ENCODE results near the gene PDLIM7.

Gene PDLIM7

GRCh38 chr5:177437623-177438022 lies 59.8 kb downstream of the PDLIM7 start:
- DNase-seq (ENCODE audit: low read depth): no peak

DNA sequence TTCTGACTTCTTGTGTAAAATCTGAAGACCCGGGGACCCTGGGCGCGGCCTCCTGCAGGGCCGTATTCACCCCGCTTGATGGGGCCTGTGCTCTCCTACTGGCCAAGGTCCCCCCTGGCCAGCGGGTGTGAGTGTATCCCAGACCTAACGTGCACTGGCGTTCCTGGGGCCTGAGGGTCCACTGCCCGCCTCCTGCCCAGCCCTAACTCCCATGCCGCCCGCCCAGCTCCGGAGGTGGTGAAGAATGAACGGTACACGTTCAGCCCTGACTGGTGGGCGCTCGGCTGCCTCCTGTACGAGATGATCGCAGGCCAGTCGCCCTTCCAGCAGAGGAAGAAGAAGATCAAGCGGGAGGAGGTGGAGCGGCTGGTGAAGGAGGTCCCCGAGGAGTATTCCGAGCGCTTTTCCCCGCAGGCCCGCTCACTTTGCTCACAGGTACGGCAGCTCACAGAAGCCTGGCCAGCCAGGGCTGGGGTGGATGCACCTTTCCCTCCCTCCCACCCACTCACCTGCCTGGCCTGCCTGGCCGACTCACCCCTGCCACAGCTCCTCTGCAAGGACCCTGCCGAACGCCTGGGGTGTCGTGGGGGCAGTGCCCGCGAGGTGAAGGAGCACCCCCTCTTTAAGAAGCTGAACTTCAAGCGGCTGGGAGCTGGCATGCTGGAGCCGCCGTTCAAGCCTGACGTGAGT lies 61.4 kb downstream of the PDLIM7 start:
- no peak for DNase-seq (ENCODE audit: low read depth)
- no peak overlapping the region for H3K4me3 ChIP-seq (ENCODE audit: low read length)
- no peak for TF ChIP-seq CTCF (conservative IDR thresholded peaks at IDR 0.05; ENCODE audit: low read depth, low read length)

More at GRCh38 chr5:177437623-177438022, 59.8 kb downstream of the PDLIM7 start:
- no peak overlapping the region for H3K4me3 ChIP-seq (ENCODE audit: low read length)
- TF ChIP-seq CTCF (conservative IDR thresholded peaks at IDR 0.05; ENCODE audit: low read depth, low read length): no peak

GRCh38 chr5:177434942-177435738 lies 62.3 kb downstream of the PDLIM7 start:
- no peak for TF ChIP-seq CTCF (conservative IDR thresholded peaks at IDR 0.05; ENCODE audit: low read depth, low read length)
- no peak for DNase-seq (ENCODE audit: low read depth)
- no peak overlapping the region for H3K4me3 ChIP-seq (ENCODE audit: low read length)

GRCh38 chr5:177434437-177434836 lies 63.0 kb downstream of the PDLIM7 start:
- H3K4me3 ChIP-seq (ENCODE audit: low read length): no peak overlapping the region
- no peak for DNase-seq (ENCODE audit: low read depth)
- TF ChIP-seq CTCF (conservative IDR thresholded peaks at IDR 0.05; ENCODE audit: low read depth, low read length): no peak

DNA sequence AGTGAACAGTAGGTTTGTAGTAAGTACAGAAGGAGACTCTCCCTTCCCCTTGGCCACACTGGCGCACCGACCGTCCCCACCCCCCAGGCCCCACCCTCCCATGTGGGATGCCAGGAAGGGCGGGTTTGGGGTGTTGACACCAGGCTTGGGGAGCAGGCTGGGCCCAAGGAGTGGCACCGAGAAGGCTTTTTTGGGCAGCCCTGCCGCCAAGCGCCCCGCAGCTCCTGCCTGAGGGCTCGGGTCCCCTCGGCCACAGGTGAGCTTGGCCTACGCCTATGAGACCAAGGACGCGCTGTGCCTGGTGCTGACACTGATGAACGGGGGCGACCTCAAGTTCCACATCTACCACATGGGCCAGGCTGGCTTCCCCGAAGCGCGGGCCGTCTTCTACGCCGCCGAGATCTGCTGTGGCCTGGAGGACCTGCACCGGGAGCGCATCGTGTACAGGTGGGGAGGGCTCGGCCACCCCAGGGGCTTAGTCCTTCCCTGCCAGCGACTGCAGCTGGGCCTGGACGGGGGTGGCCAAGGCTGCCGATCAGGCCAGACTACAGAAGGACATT lies 63.7 kb downstream of the PDLIM7 start:
- TF ChIP-seq CTCF (conservative IDR thresholded peaks at IDR 0.05; ENCODE audit: low read depth, low read length): no peak
- no peak for DNase-seq (ENCODE audit: low read depth)
- H3K4me3 ChIP-seq (ENCODE audit: low read length): no peak overlapping the region

All from retinal pigment epithelial cell (primary cell).